ENCODE results near the gene BBS9. TPM values are rescaled to one million over a fixed set of nuclear protein-coding genes. Genes with fewer than 3 reads are reported as not detected.

The BBS9 gene
- total and polyA plus RNA-seq, 2 of the 4 experiments (the other 2 are of a cell fraction): 7.9 to 9.5 TPM

GRCh38 chr7:33529070-33529469, 399.7 kb downstream of the BBS9 start:
- Histone ChIP-seq H3K14ac (replicated peaks; ENCODE audit: low read depth, low read length) (no peak overlapping the region), H4K20me1 (ENCODE audit: insufficient read depth, low read length) (no peaks in the 10 kb centered on the region), H3K4me2 (ENCODE audit: low read depth, low read length) (no peak overlapping the region), H3K36me3 (ENCODE audit: control insufficient read depth, insufficient read depth, low read length) (no peaks in the 10 kb centered on the region), H2AFZ (replicated peaks; ENCODE audit: low read length, poor library complexity) (no peak overlapping the region), H3K9ac (ENCODE audit: low read depth, low read length) (no peak overlapping the region), H3K23ac (ENCODE audit: low read depth, low read length) (no peak overlapping the region), H2BK5ac (ENCODE audit: low read depth, low read length, poor library complexity, severe bottlenecking) (no peak overlapping the region), H3K4me3 (ENCODE audit: insufficient read depth, low read depth, low read length) (no peak overlapping the region), H3K56ac (ENCODE audit: extremely low read depth, insufficient read depth, low read length) (no peak overlapping the region), H4K5ac (ENCODE audit: low read depth, low read length) (no peak overlapping the region), H3K9me3 (ENCODE audit: control insufficient read depth, insufficient read depth, low read length) (no peaks in the 10 kb centered on the region), H2BK120ac (ENCODE audit: low read depth, low read length) (no peak overlapping the region), H3K4me1 (ENCODE audit: control insufficient read depth, insufficient read depth, low read length) (no peaks in the 10 kb centered on the region; the same call in 1 of the 2 replicates), H3K9me1 (ENCODE audit: insufficient read depth, low read length) (peaks cover 4% of the 10 kb centered on the region; the same call in 1 of the 2 replicates), H2AK9ac (replicated peaks; ENCODE audit: low read depth, low read length, poor library complexity) (no peak overlapping the region), H3K4ac (ENCODE audit: low read depth, low read length) (no peak overlapping the region), H3K79me1 (ENCODE audit: low read depth in 1 of 2, low read length in 2 of 2) (no peaks in the 10 kb centered on the region), H3K27ac (ENCODE audit: insufficient read depth, low read length) (no peak overlapping the region), H3K27me3 (ENCODE audit: control insufficient read depth, insufficient read depth, low read length) (no peaks in the 10 kb centered on the region), H4K8ac (ENCODE audit: low read depth in 2 of 2, low read length in 2 of 2) (no peak overlapping the region), H3K18ac (ENCODE audit: low read depth, low read length) (no peak overlapping the region), H4K91ac (ENCODE audit: insufficient read depth, low read depth, low read length) (no peak overlapping the region), H2BK15ac (ENCODE audit: low read depth, low read length) (no peak overlapping the region), H2BK20ac (ENCODE audit: low read depth, low read length) (no peak overlapping the region), H2AK5ac (ENCODE audit: low read depth, low read length) (no peak overlapping the region)
- ATAC-seq (ENCODE audit: low read depth): no peak
- ChIA-PET POLR2A (ENCODE audit: unreplicated experiment) (no interaction called here), CTCF (no interaction called here)
- intact Hi-C loops (cut with micrococcal nuclease) (no loop called here), in situ Hi-C loops (cut with MboI; ENCODE audit: low sequenced_read_pairs) (no loop called here), dilution Hi-C loops (cut with HindIII; ENCODE audit: low sequenced_read_pairs, unreplicated experiment) (no loop called here)
- WGBS, 2 experiments (ENCODE audit: extremely low coverage in 2 of 2, insufficient read length in 1 of 2): no CpG with 5 or more reads among the region's 2 CpGs
- no TSS peak for BruUV-seq (replicated peaks)
- TF ChIP-seq NFE2L2 (IDR thresholded peaks at IDR 0.05; ENCODE audit: low read depth, low read length) (no peak), MAFK (IDR thresholded peaks at IDR 0.05; ENCODE audit: low read depth, low read length) (no peak), MXI1 (IDR thresholded peaks at IDR 0.05; ENCODE audit: borderline replicate concordance, low read depth, low read length) (no peak), BHLHE40 (IDR thresholded peaks at IDR 0.05; ENCODE audit: low read depth, low read length) (no peak), SMC3 (IDR thresholded peaks at IDR 0.05; ENCODE audit: low read depth, low read length) (no peak), CEBPB (IDR thresholded peaks at IDR 0.05; ENCODE audit: low read depth, low read length) (no peak), RCOR1 (IDR thresholded peaks at IDR 0.05; ENCODE audit: insufficient replicate concordance, low read length) (no peak), USF2 (IDR thresholded peaks at IDR 0.05; ENCODE audit: low read depth, low read length) (no peak), POLR2A (IDR thresholded peaks at IDR 0.05; ENCODE audit: low read depth, low read length) (no peak)
- no peak for DNase-seq
